ENCODE measurements around the gene RSRC1.
"Not testable (repeated sequence)": the region's sequence is repeated elsewhere in the genome, so short reads cannot be mapped to it uniquely, and the experiment has no call there.

RSRC1 gene

GRCh38 chr3:158548691-158549090 is 438.8 kb downstream of the RSRC1 start:
- Histone ChIP-seq H3K27me3 (replicated peaks in 2 of 5; ENCODE audit: control insufficient read depth in 4 of 5, insufficient read depth in 5 of 5, low read length in 4 of 5) (no peaks in the 10 kb centered on the region), H3K36me3 (ENCODE audit: control insufficient read depth in 4 of 4, insufficient read depth in 4 of 4, low read length in 3 of 4) (peaks cover 0 to 3% (median 2%) of the 10 kb centered on the region in 4 experiments), H3K27ac (ENCODE audit: insufficient read depth in 1 of 2, low read depth in 1 of 2, low read length in 2 of 2, poor library complexity in 1 of 2, severe bottlenecking in 2 of 2) (no peak overlapping the region), H3K4me3 (ENCODE audit: control insufficient read depth in 1 of 7, extremely low read depth in 1 of 7, insufficient read depth in 4 of 7, low read depth in 2 of 7, low read length in 6 of 7) (no peak overlapping the region), H3K9me3 (ENCODE audit: control extremely low read depth in 1 of 5, control insufficient read depth in 4 of 5, insufficient read depth in 2 of 5, low read depth in 1 of 5, low read length in 4 of 5) (no peaks in the 10 kb centered on the region), H3K4me1 (ENCODE audit: control extremely low read depth in 1 of 4, control insufficient read depth in 4 of 4, insufficient read depth in 4 of 4, low read length in 3 of 4) (no peaks in the 10 kb centered on the region)
- POLR2A ChIA-PET: no interaction called here
- 90% methylated on average over 2 of the region's 4 CpGs for WGBS (ENCODE audit: insufficient coverage)
- DNase-seq: no peak
- CTCF ChIA-PET: interaction anchor here (1.2 to 1.6 kb wide), 2 partner anchors 10 to 17 kb away, joined by 3 to 4 read pairs; no protein-coding TSS in a partner anchor

GRCh38 chr3:158549938-158550337 is 440.0 kb downstream of the RSRC1 start:
- H3K4me1 ChIP-seq (ENCODE audit: control extremely low read depth in 1 of 4, control insufficient read depth in 4 of 4, insufficient read depth in 4 of 4, low read length in 3 of 4); H3K9me3 ChIP-seq (ENCODE audit: control extremely low read depth in 1 of 5, control insufficient read depth in 4 of 5, insufficient read depth in 2 of 5, low read depth in 1 of 5, low read length in 4 of 5); H3K27ac ChIP-seq (ENCODE audit: insufficient read depth in 1 of 2, low read depth in 1 of 2, low read length in 2 of 2, poor library complexity in 1 of 2, severe bottlenecking in 2 of 2); H3K4me3 ChIP-seq (ENCODE audit: control insufficient read depth in 1 of 7, extremely low read depth in 1 of 7, insufficient read depth in 4 of 7, low read depth in 2 of 7, low read length in 6 of 7); DNase-seq; H3K27me3 ChIP-seq (replicated peaks in 2 of 5; ENCODE audit: control insufficient read depth in 4 of 5, insufficient read depth in 5 of 5, low read length in 4 of 5); POLR2A ChIA-PET; H3K36me3 ChIP-seq (ENCODE audit: control insufficient read depth in 4 of 4, insufficient read depth in 4 of 4, low read length in 3 of 4): not testable (repeated sequence)
- CTCF ChIA-PET: interaction anchor here (1.1 to 1.6 kb wide), 5 partner anchors 10 to 241 kb away, joined by 3 to 5 read pairs (median 3); partner anchors contain the start of gene LXN
- WGBS (ENCODE audit: insufficient coverage): 96% methylated on average over 7 of the region's 9 CpGs

- peaks cover 0 to 2% (median 0%) of the 10 kb centered on the region in 4 experiments for H3K36me3 ChIP-seq (ENCODE audit: control insufficient read depth in 4 of 4, insufficient read depth in 4 of 4, low read length in 3 of 4)
- H3K9me3 ChIP-seq (ENCODE audit: control extremely low read depth in 1 of 5, control insufficient read depth in 4 of 5, insufficient read depth in 2 of 5, low read depth in 1 of 5, low read length in 4 of 5): no peaks in the 10 kb centered on the region
- ChIA-PET POLR2A (no interaction called here), CTCF (no interaction called here)
- no peak for DNase-seq
- H3K27ac ChIP-seq (ENCODE audit: insufficient read depth in 1 of 2, low read depth in 1 of 2, low read length in 2 of 2, poor library complexity in 1 of 2, severe bottlenecking in 2 of 2): no peak overlapping the region
- no peaks in the 10 kb centered on the region for H3K4me1 ChIP-seq (ENCODE audit: control extremely low read depth in 1 of 4, control insufficient read depth in 4 of 4, insufficient read depth in 4 of 4, low read length in 3 of 4)
- no peak overlapping the region for H3K4me3 ChIP-seq (ENCODE audit: control insufficient read depth in 1 of 7, extremely low read depth in 1 of 7, insufficient read depth in 4 of 7, low read depth in 2 of 7, low read length in 6 of 7)
- no peaks in the 10 kb centered on the region for H3K27me3 ChIP-seq (replicated peaks in 2 of 5; ENCODE audit: control insufficient read depth in 4 of 5, insufficient read depth in 5 of 5, low read length in 4 of 5)
- 100% methylated on average over 1 of the region's 2 CpGs for WGBS (ENCODE audit: insufficient coverage)
Measured at GRCh38 chr3:158552124-158552523, 442.2 kb downstream of the RSRC1 start.

- Histone ChIP-seq H3K4me1 (ENCODE audit: control extremely low read depth in 1 of 4, control insufficient read depth in 4 of 4, insufficient read depth in 4 of 4, low read length in 3 of 4) (no peaks in the 10 kb centered on the region), H3K9me3 (ENCODE audit: control extremely low read depth in 1 of 5, control insufficient read depth in 4 of 5, insufficient read depth in 2 of 5, low read depth in 1 of 5, low read length in 4 of 5) (no peaks in the 10 kb centered on the region), H3K36me3 (ENCODE audit: control insufficient read depth in 4 of 4, insufficient read depth in 4 of 4, low read length in 3 of 4) (no peaks in the 10 kb centered on the region), H3K4me3 (ENCODE audit: control insufficient read depth in 1 of 7, extremely low read depth in 1 of 7, insufficient read depth in 4 of 7, low read depth in 2 of 7, low read length in 6 of 7) (no peak overlapping the region), H3K27me3 (replicated peaks in 2 of 5; ENCODE audit: control insufficient read depth in 4 of 5, insufficient read depth in 5 of 5, low read length in 4 of 5) (no peaks in the 10 kb centered on the region), H3K27ac (ENCODE audit: insufficient read depth in 1 of 2, low read depth in 1 of 2, low read length in 2 of 2, poor library complexity in 1 of 2, severe bottlenecking in 2 of 2) (no peak overlapping the region)
- 100% methylated on average over 4 of the region's 4 CpGs for WGBS (ENCODE audit: insufficient coverage)
- no peak for DNase-seq
- ChIA-PET CTCF (no interaction called here), POLR2A (no interaction called here)
Measured at GRCh38 chr3:158559504-158559903, 449.6 kb downstream of the RSRC1 start.

GRCh38 chr3:158560979-158561378 is 451.1 kb downstream of the RSRC1 start:
- Histone ChIP-seq H3K27ac (ENCODE audit: insufficient read depth in 1 of 2, low read depth in 1 of 2, low read length in 2 of 2, poor library complexity in 1 of 2, severe bottlenecking in 2 of 2) (no peak overlapping the region), H3K36me3 (ENCODE audit: control insufficient read depth in 4 of 4, insufficient read depth in 4 of 4, low read length in 3 of 4) (no peaks in the 10 kb centered on the region), H3K4me3 (ENCODE audit: control insufficient read depth in 1 of 7, extremely low read depth in 1 of 7, insufficient read depth in 4 of 7, low read depth in 2 of 7, low read length in 6 of 7) (no peak overlapping the region), H3K9me3 (ENCODE audit: control extremely low read depth in 1 of 5, control insufficient read depth in 4 of 5, insufficient read depth in 2 of 5, low read depth in 1 of 5, low read length in 4 of 5) (no peaks in the 10 kb centered on the region), H3K4me1 (ENCODE audit: control extremely low read depth in 1 of 4, control insufficient read depth in 4 of 4, insufficient read depth in 4 of 4, low read length in 3 of 4) (no peaks in the 10 kb centered on the region), H3K27me3 (replicated peaks in 2 of 5; ENCODE audit: control insufficient read depth in 4 of 5, insufficient read depth in 5 of 5, low read length in 4 of 5) (no peaks in the 10 kb centered on the region)
- POLR2A ChIA-PET: no interaction called here
- WGBS (ENCODE audit: insufficient coverage): no CpG with 5 or more reads among the region's 1 CpG
- no peak for DNase-seq
- CTCF ChIA-PET: interaction anchor here (1.7 kb wide), 1 partner anchor 21 kb away, joined by 6 read pairs; no protein-coding TSS in a partner anchor

GRCh38 chr3:158562674-158563073 is 452.8 kb downstream of the RSRC1 start:
- Histone ChIP-seq H3K27ac (ENCODE audit: insufficient read depth in 1 of 2, low read depth in 1 of 2, low read length in 2 of 2, poor library complexity in 1 of 2, severe bottlenecking in 2 of 2) (no peak overlapping the region), H3K4me1 (ENCODE audit: control extremely low read depth in 1 of 4, control insufficient read depth in 4 of 4, insufficient read depth in 4 of 4, low read length in 3 of 4) (no peaks in the 10 kb centered on the region), H3K36me3 (ENCODE audit: control insufficient read depth in 4 of 4, insufficient read depth in 4 of 4, low read length in 3 of 4) (no peaks in the 10 kb centered on the region), H3K27me3 (replicated peaks in 2 of 5; ENCODE audit: control insufficient read depth in 4 of 5, insufficient read depth in 5 of 5, low read length in 4 of 5) (no peaks in the 10 kb centered on the region), H3K9me3 (ENCODE audit: control extremely low read depth in 1 of 5, control insufficient read depth in 4 of 5, insufficient read depth in 2 of 5, low read depth in 1 of 5, low read length in 4 of 5) (no peaks in the 10 kb centered on the region), H3K4me3 (ENCODE audit: control insufficient read depth in 1 of 7, extremely low read depth in 1 of 7, insufficient read depth in 4 of 7, low read depth in 2 of 7, low read length in 6 of 7) (no peak overlapping the region)
- no CpG with 5 or more reads among the region's 5 CpGs for WGBS (ENCODE audit: insufficient coverage)
- ChIA-PET POLR2A (no interaction called here), CTCF (interaction anchor here (1.4 kb wide), 1 partner anchor 23 kb away, joined by 3 read pairs; no protein-coding TSS in a partner anchor)
- no peak for DNase-seq

- H3K9me3 ChIP-seq (ENCODE audit: control extremely low read depth in 1 of 5, control insufficient read depth in 4 of 5, insufficient read depth in 2 of 5, low read depth in 1 of 5, low read length in 4 of 5): no peaks in the 10 kb centered on the region
- no peaks in the 10 kb centered on the region for H3K4me1 ChIP-seq (ENCODE audit: control extremely low read depth in 1 of 4, control insufficient read depth in 4 of 4, insufficient read depth in 4 of 4, low read length in 3 of 4)
- H3K27me3 ChIP-seq (replicated peaks in 2 of 5; ENCODE audit: control insufficient read depth in 4 of 5, insufficient read depth in 5 of 5, low read length in 4 of 5): no peaks in the 10 kb centered on the region
- ChIA-PET POLR2A (no interaction called here), CTCF (interaction anchor here (1.4 kb wide), 1 partner anchor 23 kb away, joined by 3 read pairs; no protein-coding TSS in a partner anchor)
- DNase-seq: no peak
- no peak overlapping the region for H3K4me3 ChIP-seq (ENCODE audit: control insufficient read depth in 1 of 7, extremely low read depth in 1 of 7, insufficient read depth in 4 of 7, low read depth in 2 of 7, low read length in 6 of 7)
- no peak overlapping the region for H3K27ac ChIP-seq (ENCODE audit: insufficient read depth in 1 of 2, low read depth in 1 of 2, low read length in 2 of 2, poor library complexity in 1 of 2, severe bottlenecking in 2 of 2)
- H3K36me3 ChIP-seq (ENCODE audit: control insufficient read depth in 4 of 4, insufficient read depth in 4 of 4, low read length in 3 of 4): no peaks in the 10 kb centered on the region
Measured at GRCh38 chr3:158563076-158563475, 453.2 kb downstream of the RSRC1 start.
